Activated naive CD8-positive, alpha-beta T cell treated with anti-CD3 and anti-CD28 coated beads, Interleukin-2, amount 10 ng/mL, durations not matched to agents 7 days and 5 days (primary cell): ENCODE results near the gene POTEH. TPM values are rescaled to one million over a fixed set of nuclear protein-coding genes. Genes with fewer than 3 reads are reported as not detected.
"Not testable (repeated sequence)": the region's sequence is repeated elsewhere in the genome, so short reads cannot be mapped to it uniquely, and the experiment has no call there.

Experiments
- ATAC-seq: fragments of 150-1000 bp; cut with Tn5 transposase; one replicate; pipeline ENCODE4 v1.10.0; 2021; ENCODE audit warnings: low read depth, moderate library complexity
- POLR2A ChIA-PET: fragments of 350-600 bp; sonication (Branson Sonifier 250); formaldehyde crosslinking; loops from one replicate; lab custom pipeline; 2021; ENCODE audit warnings: antibody characterized with exemption; lab: Charles Lee
- DNase-seq: peaks from one replicate; pipeline ENCODE4 v3.0.0; 2021
- H3K27ac Mint-ChIP-seq: one replicate; pipeline ENCODE4 v1.8.0; 2022; ENCODE audit warnings: mild to moderate bottlenecking, mixed read lengths
- H3K27me3 Mint-ChIP-seq: one replicate; pipeline ENCODE4 v1.8.0; 2022; ENCODE audit warnings: mild to moderate bottlenecking, moderate library complexity, mixed read lengths
- H3K36me3 Mint-ChIP-seq: one replicate; pipeline ENCODE4 v1.8.0; 2021; ENCODE audit warnings: mild to moderate bottlenecking, mixed read lengths
- H3K4me1 Mint-ChIP-seq: one replicate; pipeline ENCODE4 v1.8.0; 2021; ENCODE audit warnings: mixed read lengths
- H3K4me3 Mint-ChIP-seq: one replicate; pipeline ENCODE4 v1.8.0; 2022; ENCODE audit warnings: mild to moderate bottlenecking, moderate library complexity, mixed read lengths
- H3K9me3 Mint-ChIP-seq: one replicate; pipeline ENCODE4 v1.8.0; 2021; ENCODE audit warnings: mixed read lengths
- total RNA-seq, 2 experiments: library from RNA; stranded (reverse); gene quantifications; one replicate each; pipeline ENCODE4 v1.2.3, GENCODE V29; 2021

The POTEH gene
- total RNA-seq, 2 experiments from 2014 or later = not detected

DNA sequence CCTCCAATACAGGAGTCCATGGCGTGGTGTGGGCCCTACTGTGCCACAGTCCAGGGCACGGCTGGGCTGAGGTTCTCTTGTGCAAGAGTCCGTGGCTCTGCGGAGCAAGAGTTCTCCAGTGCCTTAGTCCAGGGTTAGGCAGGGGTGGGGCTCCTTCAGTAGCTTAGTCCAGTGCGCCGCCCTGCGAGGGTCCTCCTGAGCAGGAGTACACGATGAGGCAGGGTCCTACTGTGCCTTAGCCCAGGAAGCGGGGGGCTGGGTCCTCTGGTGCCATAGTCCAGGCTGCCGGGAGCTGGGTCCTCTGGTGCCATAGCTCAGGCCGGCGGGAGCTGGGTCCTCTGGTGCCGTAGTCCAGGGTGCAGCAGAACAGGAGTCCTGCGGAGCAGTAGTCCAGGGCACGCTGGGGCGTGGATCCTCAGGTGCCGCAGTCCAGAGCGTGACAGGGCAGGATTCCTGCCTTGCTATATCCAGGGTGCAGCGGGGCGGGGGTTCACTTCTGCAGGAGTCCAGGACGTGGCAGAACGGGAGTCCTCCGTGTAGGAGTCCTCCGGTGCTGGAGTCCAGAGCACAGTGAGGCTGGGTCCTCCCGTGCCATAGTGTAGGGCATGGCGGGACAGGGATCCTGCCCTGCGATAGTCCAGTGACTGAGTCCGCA lies 69.7 kb downstream of the POTEH start:
- H3K9me3 Mint-ChIP-seq, H3K27ac Mint-ChIP-seq, H3K4me3 Mint-ChIP-seq, H3K36me3 Mint-ChIP-seq, H3K4me1 Mint-ChIP-seq, POLR2A ChIA-PET, H3K27me3 Mint-ChIP-seq, ATAC-seq, DNase-seq: not testable (repeated sequence)

DNA sequence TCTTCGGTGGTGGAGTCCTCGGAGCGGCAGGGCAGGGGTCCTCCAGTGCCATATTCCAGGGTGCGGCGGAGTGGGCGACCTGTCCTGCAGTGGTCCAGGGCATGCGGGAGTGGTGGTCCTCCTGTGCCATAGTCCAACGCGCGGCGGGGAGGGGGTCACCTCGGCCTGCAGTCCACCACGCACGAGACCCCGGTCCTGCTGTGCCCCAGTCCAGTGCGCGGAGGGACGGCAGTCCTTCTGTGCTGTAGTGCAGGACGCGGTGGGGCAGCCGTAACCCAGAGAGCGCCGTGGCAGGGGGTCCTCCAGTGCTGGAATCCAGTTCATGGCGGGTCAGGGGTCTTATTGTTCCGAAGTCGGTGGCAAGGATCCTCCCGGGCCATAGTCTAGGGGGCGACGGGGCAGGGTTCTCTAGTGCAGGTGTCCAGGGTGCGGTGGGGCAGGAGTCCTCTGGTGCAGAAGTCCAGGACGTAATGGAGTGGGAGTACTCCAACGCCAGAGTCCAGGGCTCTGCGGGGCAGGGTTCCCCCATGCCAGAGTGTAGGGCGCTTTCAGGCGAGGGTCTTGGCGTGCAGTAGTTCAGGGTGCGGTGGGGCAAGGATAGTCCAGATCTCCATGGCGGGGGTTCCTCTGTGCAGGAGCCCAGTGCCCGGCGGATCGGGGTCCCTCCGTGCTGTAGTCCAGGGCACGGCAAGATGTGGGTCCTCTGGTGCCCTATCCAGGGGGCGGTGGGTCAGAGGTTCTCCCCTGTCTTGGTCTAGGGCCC lies 70.7 kb downstream of the POTEH start:
- DNase-seq, ATAC-seq, H3K36me3 Mint-ChIP-seq, H3K4me3 Mint-ChIP-seq, H3K9me3 Mint-ChIP-seq, H3K4me1 Mint-ChIP-seq, H3K27ac Mint-ChIP-seq, H3K27me3 Mint-ChIP-seq, POLR2A ChIA-PET: not testable (repeated sequence)

DNA sequence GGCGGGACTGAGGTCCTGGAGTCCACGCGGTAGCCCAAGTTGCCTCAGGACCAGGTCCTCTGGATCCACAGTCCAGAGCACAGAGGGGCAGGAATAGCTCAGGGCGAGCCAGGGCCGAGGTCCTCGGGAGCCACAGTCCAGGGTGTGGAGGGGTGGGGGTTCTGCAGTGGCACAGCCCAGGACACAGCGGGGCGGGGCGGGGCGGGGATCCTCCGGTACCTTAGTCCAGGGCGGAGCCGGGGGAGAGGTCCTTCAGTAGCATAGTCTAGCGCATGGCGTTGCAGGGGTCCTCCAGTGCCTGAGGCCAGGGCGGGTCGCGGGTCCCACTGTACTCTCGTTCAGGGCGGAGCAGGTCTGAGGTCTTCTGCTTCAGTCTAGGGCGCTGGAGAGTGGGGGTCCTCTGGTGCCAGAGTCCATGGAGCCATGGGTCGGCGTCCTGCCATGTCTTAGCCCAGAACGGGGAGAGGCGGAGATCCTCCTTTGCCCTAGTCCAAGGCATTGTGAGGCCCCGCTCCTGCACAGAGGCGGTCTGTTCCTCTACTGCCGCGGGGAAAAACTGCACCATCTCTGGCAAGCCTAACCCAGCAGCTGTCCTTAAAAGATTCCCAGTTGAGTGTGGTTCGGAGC lies 71.4 kb downstream of the POTEH start:
- H3K4me3 Mint-ChIP-seq, ATAC-seq, H3K36me3 Mint-ChIP-seq, DNase-seq, H3K27ac Mint-ChIP-seq, H3K4me1 Mint-ChIP-seq, POLR2A ChIA-PET, H3K9me3 Mint-ChIP-seq, H3K27me3 Mint-ChIP-seq: not testable (repeated sequence)

DNA sequence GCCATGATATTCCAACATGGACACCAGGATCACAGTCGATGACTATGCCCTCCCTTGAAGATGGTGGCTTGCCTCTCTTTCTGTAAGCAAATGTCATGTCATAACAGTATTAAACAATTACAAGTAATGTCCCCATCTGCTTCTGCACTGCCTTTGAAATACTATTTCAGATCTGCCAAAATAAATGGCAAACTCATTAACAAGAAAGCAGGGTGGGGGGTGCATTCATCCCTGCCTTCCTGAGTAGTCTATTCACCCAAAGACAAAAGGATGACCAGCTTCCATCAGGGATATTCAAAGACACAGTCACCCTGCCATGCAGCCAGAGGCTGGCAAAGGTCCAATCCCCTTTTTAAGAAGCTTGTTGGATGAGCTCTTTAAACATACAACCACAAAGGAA lies 73.7 kb downstream of the POTEH start:
- POLR2A ChIA-PET, ATAC-seq, H3K4me1 Mint-ChIP-seq, H3K4me3 Mint-ChIP-seq, DNase-seq, H3K36me3 Mint-ChIP-seq, H3K27me3 Mint-ChIP-seq, H3K27ac Mint-ChIP-seq, H3K9me3 Mint-ChIP-seq: not testable (repeated sequence)

Other genes starting within 250 kb of the POTEH start
- gene OR11H1, start 161.8 kb upstream of the POTEH start, total RNA-seq = not detected